Fibroblast of pulmonary artery (primary cell): Measurements from ENCODE around the gene PXK.

ENCODE experiments used
- DNase-seq: peaks from one replicate; pipeline ENCODE4 v3.0.0-alpha.2; 2010; ENCODE audit warnings: low read depth
- H3K4me3 ChIP-seq: replicated peaks from 2 replicates; pipeline ENCODE4 v1.5.1; 2011; ENCODE audit warnings: low read depth, mild to moderate bottlenecking, control low read depth, low read length, moderate library complexity
- TF ChIP-seq, protein P1 (sequence below): IDR thresholded peaks from 2 replicates; pipeline ENCODE4 v1.5.1; 2011; ENCODE audit warnings: mild to moderate bottlenecking, control low read depth, low read length, inconsistent platforms; ENCODE audit errors: missing control alignments

PXK gene

DNA sequence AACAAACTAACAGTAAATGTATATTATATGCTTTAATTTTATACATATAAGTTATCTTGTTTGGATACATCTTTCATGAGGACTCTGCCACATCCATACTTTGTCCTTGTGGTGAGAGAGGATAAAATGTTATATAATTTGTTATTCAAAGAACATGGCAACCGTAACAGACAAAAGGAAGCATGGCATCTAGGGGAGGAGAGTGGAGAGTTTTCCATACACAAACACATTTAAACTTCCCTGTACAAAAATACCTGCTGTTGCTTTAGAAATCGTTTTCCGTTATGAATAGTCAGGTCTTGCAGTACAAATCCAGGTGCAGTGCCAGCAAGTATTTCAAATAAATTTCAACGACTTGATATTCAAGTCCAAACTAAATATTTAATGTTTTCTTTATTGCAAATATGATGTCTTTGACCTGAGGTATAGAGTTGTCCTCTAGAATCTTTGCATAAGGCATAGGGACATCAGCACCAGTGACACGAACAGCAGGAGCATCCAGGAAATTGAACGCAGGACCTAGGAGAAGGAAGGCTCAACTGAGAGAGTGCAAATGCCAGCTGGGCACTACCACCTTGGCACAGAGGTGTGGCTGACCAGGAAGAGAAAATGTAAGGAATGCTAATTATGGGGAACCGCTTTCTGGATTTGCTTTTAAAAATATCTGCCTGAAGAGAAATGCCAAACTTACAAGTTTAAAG is 95.1 kb downstream of the PXK start:
- no peak overlapping the region for H3K4me3 ChIP-seq
- DNase-seq = no peak
- TF ChIP-seq, protein P1, sequence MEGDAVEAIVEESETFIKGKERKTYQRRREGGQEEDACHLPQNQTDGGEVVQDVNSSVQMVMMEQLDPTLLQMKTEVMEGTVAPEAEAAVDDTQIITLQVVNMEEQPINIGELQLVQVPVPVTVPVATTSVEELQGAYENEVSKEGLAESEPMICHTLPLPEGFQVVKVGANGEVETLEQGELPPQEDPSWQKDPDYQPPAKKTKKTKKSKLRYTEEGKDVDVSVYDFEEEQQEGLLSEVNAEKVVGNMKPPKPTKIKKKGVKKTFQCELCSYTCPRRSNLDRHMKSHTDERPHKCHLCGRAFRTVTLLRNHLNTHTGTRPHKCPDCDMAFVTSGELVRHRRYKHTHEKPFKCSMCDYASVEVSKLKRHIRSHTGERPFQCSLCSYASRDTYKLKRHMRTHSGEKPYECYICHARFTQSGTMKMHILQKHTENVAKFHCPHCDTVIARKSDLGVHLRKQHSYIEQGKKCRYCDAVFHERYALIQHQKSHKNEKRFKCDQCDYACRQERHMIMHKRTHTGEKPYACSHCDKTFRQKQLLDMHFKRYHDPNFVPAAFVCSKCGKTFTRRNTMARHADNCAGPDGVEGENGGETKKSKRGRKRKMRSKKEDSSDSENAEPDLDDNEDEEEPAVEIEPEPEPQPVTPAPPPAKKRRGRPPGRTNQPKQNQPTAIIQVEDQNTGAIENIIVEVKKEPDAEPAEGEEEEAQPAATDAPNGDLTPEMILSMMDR = no peak

DNA sequence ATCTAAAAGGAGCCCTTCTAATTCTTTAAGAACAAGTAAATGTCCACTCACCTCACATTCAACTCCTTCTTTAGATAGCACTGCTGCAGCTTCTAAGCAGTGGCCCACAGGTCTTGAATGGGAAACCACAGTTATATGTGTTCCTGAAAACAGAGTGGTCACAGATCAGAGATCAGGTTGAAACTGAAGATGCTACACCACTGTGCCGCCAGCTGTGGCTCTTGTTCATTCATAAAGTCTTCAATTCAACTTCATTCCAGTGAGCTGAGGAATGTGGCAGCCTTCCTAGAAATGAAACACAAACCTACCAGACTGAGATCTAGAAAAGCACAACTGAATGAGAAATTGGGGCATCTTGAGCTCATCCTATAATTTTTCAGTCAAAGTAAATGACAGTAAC is 97.0 kb downstream of the PXK start:
- no peak for DNase-seq
- TF ChIP-seq, protein P1 = no peak

DNA sequence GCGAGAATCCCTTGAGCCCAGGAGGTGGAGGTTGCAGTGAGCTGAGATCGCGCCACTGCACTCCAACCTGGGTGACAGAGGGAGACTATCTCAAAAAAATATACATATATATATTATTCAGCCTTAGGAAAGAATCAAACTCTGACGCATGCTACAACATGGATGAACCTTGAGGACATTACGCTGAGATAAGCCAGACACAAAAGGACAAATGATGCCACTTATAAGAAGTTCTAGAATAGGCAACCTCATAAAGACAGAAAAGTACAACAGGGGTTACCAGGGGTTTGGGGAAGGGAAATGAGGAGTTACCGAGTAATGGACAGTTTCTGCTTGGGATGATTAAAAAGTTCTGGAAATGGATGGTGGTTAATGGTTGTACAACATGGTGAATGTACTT is 100.2 kb downstream of the PXK start:
- TF ChIP-seq, protein P1 = no peak
- no peak for DNase-seq

More for the DNA sequence above, 97.0 kb downstream of the PXK start:
- no peak overlapping the region for H3K4me3 ChIP-seq

DNA sequence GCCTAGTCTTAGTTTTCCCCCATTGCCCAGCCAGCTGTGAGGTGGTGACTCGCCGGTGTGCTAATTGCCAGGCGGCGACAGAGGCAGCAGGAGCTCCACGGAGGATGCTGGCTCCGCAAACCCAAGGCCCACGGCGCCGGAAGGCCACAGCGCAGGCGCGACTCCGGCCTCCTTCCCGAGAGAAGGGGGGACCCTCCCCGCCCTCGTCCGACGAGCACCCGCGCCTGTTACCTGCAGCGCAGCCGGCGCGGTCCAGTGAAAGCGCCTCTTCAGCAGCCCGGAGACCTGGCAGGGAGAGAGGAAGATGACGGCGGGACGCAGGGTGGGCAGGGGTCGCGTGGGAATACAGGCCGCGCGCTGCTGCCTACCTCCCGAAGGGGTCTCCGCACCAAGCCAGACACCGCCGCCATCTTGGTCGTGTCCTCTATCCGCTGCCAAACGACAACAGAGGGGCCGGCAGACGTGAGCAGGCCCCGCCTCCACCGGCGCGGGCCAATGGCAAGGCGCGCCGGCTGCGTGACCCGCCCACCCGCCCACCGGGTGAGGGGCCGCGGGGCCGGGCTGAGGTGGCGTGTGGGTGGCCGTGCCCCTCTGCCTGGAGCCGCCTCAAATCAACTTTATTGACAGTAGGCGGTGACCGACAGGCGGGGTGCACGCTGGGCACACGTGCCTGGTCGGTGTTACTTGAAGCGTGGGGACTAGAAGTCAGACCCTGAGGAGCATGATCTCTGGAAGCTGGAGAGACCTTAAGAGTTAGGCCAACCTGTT is 100.9 kb downstream of the PXK start, which contains the start of gene PDHB:
TSS of gene PDHB (minus strand) at position 433 of the 768 bp plus-strand sequence. CDS start at position 410, 23 bp downstream.
- H3K4me3 ChIP-seq = peak within 1 kb of the TSS; percentile 86
- TF ChIP-seq, protein P1 = no peak
- DNase-seq = peak; percentile 88

More for the DNA sequence above, 100.2 kb downstream of the PXK start:
- H3K4me3 ChIP-seq = peak overlapping the region; percentile 86

DNA sequence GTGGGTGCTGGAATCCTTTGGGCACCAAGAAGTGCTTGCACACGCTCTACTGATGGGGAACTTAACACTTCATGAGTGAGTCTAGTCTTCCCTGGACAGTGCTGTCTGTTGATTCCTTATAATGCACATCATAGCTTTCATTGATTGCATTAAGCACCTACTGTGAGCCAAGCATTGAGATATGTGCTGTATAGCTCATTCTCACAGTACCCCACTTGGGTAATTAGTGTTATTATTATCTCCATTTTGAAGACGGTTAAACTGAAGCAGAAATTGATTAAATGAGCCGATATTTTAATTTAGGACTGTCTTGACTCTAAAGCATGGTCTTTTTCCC is 101.4 kb downstream of the PXK start:
- DNase-seq = no peak
- peak overlapping the region; percentile 86 for H3K4me3 ChIP-seq
- TF ChIP-seq, protein P1 = no peak

DNA sequence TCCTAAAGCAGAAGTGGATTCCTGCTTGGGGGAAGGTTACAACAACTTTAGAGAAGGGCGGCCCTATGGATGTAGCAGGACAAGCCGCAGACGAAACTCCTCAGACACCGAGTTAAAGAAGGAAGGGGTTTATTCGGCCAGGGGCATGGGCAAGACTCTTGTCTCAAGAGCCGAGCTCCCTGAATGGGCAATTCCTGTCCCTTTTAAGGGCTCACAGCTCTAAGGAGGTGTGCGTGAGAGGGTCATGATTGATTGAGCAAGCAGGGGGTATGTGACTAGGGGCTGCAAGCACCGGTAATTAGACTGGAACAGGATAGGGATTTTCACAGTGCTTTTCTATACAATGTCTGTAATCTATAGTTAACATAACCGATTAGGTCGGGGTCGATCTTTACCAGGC is 101.8 kb downstream of the PXK start:
- H3K4me3 ChIP-seq = no peak overlapping the region
- DNase-seq = no peak
- TF ChIP-seq, protein P1 = no peak
